GM19328 (cell line): Measurements from ENCODE around the gene TRAT1.
"Not testable (repeated sequence)": the region's sequence is repeated elsewhere in the genome, so short reads cannot be mapped to it uniquely, and the experiment has no call there.

Experiments used
- ATAC-seq: cut with Tn5 transposase; IDR thresholded peaks from one replicate; pipeline ENCODE4 v1.9.1; 2021; ENCODE audit warnings: mild to moderate bottlenecking, moderate library complexity; ENCODE audit not compliant: unreplicated experiment

Gene TRAT1

DNA sequence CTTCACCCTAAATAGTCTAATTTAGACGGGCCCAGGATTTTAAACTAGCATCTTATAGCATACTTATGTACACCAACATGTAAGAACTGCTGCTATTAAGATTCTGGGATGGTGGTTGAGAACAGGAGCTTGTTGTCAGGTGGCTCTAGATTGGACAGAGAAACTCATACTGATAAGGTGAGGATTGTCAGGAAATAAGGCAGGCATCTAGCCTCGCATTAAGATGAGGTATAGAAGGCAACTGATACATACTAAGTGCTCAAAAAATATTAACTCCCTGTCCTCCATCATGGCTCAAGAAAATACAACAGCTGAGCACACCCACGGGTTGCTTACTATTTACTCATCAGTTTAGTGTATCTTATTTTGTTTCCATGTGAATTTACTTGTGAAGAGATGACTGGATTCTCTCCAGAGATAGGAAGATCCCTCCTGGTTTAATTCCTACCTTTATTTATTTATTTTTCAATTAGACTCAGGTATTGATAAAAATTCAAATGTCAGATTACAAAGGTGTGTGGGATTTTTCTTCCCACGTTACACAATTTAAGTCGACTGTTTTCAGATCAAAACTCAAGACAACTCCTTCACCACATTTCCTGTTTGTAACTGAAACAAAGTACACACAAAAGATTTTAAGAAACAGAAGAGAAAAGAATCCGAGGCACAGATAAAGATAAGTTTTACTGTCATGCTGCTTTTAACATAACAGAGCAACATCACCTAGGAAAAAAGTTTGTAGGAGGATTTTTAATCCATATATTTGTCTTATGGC lies at the start of gene TRAT1:
TSS of gene TRAT1 (plus strand) at position 664 of the 775 bp plus-strand sequence. CDS start 142 bp downstream, outside the sequence.
- ATAC-seq: no peak

DNA sequence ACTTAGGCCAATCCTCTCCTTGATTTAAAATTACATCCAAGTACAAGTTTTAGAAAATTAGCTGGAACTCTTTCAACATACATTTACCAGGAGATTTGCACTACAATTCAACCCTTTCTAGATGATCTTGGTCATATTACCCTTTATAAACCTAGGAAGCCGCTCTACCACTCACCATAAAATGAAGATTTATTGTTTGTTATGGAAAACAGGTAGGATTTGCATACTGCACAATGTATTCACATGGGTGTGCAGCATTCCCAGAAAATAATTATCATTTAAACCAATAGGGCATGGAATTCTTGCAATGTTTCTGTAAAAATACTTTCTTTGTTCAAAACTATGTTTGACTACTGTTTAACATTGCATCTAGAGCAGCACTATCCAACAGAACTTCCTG lies 46.9 kb upstream of the TRAT1 start:
- ATAC-seq: no peak

- ATAC-seq: no peak
These were observed 43.1 kb upstream of the TRAT1 start for GRCh38 chr3:108779496-108779895.

DNA sequence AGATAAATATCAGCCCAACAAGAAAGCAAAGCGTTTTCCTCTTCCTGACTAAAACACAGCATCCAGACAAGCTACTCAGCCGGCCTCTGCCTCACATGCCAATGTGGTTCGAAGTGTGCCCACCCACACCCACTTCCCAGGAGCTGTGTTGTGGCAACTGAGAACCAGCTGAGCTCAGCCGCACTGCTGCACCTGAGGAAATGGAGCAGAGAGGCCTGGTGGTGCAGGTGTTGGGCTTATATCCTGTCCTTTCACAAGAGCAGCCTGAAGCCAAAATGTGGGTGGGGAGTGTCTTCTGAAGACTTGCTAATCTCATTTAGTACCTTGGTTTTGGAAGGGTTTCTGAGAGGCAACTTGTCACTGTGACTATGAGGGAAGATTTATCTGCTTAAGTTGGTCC lies 42.4 kb upstream of the TRAT1 start:
- ATAC-seq: no peak

- ATAC-seq: no peak
These were observed 31.1 kb upstream of the TRAT1 start for GRCh38 chr3:108791473-108791872.

- ATAC-seq: no peak
These were observed 18.1 kb upstream of the TRAT1 start for GRCh38 chr3:108804437-108804836.

- no peak for ATAC-seq
These were observed 17.6 kb upstream of the TRAT1 start for GRCh38 chr3:108804966-108805365.

DNA sequence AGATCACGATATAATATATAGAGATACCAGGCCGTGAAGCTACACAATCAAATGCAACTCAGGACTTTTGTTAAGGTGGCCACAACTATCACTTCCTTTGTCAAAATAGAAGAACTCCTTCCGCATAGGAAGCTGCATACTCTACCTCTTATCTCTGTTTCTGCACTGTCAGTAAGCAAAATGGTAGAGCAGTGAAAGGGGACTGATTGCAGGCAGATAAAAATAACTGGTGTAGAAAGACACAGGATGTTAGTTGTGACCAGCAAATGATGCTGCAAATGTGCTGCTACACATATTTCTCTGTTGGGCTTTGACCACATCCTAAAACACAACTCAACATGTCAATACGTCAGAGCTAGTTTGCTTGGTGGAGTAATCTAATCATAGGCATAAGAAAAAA lies 16.3 kb upstream of the TRAT1 start:
- no peak for ATAC-seq

DNA sequence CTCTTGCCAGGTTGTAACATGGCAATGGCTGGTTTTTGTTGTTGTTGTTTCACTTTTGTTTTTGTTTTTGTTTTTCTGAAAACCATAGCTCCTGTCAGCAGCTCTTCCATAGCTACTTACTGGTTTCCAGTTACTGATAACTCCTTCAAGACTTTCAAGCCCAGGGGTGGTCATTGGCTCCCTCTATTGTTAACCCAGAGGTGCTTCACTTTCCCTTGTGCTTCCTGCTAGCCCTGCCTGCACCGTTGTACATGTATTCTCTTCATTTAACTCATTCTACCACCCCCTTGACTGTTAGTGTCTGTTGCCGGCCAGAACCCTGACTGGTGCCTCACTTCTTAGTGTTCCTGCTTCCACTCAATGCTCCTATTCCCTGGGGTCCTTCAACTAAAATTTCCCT lies 4.2 kb upstream of the TRAT1 start:
- peak; percentile 69 for ATAC-seq

DNA sequence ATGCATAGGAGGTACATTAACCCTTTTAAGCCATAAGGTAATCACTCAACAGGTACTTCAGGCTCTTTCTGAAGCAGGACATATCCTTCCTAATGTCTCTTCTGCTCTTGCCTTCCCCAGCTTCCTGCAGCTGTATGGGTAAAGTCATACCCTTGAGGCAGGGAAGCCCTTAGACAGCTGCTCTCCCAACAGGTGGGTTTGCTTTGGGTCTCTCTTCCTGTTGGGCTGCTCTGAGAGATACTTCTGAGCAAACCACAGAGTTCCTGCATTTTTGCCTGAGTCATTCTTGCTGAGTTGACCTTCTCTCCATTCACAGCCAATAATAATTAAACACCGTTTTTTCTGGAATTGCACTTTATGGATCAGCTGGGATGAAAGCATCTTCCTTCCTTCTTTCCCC lies 2.0 kb upstream of the TRAT1 start:
- no peak for ATAC-seq

GRCh38 chr3:108823227-108823626 lies 641 bp downstream of the TRAT1 start:
- ATAC-seq: no peak

DNA sequence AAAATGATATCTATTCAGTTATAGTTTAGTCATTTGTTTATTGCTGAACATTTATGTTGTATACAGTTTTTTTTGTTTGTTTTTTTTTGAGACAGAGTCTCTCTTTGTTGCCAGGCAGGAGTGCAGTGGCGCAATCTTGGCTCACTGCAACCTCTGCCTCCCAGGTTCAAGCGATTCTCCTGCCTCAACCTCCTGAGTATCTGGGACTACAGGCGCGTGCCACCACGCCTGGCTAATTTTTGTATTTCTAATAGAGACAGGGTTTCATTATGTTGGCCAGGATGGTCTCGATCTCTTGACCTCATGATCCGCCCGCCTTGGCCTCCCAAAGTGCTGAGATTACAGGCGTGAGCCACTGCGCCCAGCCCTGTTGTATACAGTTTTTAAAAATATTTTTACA lies 1.2 kb downstream of the TRAT1 start:
- not testable (repeated sequence) for ATAC-seq

DNA sequence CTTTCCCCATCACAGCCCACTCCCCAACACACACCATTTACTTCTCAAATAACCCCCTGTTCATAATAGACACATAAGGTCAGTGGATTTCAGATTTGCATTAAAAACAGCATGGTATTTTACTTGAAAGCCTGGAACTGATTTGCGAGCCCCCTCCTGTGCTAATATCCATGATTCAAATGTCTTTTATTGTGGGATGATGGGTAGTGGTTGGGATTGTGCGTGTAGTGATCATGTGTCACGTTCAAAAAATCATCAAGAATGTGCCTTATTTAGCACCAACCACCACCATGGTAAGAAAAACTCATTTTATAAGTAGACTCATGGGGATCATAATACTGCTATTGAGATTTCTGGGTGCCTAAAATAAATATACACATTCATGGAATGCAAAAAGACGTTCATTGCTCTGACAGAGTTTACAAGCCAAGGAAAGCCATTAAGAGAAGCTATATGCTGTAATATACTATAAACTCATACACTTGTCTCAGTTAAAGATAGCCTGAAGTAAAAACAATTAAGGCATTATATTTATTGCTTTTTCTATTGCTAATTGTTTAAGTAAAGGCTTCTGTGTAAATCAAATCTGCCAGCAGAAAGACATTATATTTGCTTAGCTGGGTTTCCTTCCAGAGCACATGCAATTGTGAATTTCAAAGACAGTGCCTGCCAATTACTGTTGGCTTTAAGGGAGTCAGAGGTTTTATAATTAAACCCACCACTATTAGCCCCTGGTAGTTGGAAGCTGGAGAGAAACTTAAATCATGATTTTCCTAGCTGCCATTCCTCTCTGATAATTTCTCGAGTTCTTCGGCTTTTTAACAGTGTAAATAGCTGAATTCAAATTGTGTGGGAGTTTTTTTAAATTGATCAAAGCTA lies 4.0 kb downstream of the TRAT1 start:
- ATAC-seq: no peak

DNA sequence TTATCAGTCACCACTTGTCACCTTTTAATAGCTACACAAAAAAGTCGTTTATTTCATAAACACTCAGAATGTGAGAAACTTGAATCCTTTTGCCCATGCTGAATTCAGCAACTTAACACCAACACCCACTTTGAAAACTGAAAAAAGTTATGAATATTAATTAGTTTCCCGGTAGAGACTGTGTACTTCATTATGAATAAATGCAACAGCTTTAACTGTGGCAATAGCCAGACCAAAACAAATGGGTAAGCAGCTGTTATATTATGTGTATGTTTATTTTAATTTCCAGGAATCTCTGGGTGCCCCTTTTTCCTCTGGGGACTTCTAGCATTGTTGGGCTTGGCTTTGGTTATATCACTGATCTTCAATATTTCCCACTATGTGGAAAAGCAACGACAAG lies 7.8 kb downstream of the TRAT1 start:
- no peak for ATAC-seq

- ATAC-seq: no peak
These were observed 8.5 kb downstream of the TRAT1 start for GRCh38 chr3:108830991-108831614.

- no peak for ATAC-seq
These were observed 11.0 kb downstream of the TRAT1 start for GRCh38 chr3:108833611-108834010.

GRCh38 chr3:108834551-108834950 lies 12.0 kb downstream of the TRAT1 start:
- ATAC-seq: no peak

DNA sequence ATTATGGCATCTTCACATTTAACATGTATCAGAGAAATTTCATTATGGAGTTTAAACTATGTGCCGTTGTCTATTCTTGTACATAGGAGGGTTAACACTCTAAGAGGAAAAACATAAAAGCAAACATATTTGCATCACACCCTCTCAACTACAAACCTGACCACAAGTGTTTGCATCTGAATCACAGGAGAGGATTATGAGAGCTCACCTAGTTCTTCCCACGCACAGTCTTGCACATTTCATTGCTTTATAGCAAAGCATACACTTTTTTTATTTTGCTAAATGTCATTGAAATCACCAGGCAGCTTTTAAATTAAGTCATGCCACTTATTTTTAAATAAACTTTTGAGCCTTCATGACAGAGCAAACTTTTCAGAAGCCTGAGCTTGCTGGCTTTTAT lies 12.5 kb downstream of the TRAT1 start:
- ATAC-seq: no peak

DNA sequence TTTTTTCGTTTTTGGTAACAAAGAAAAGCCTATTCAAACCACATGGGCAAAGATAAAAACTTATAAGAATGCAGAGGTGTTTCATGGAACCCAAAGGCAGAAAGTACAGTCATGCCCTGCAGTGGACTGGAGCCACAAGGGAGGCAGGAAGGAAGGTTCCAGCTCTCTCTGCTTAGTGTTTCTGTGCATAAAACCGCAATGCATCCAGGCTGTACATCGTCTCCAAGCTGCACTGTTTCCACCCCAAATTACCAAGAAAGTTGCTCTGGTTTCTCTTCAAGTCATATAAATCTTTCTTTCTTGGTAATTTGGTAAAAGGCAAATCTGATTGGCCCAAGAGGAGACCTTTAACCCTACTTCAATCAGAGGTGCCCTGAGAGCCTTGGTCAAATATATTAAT lies 15.8 kb downstream of the TRAT1 start:
- ATAC-seq: no peak

- no peak for ATAC-seq
These were observed 23.2 kb downstream of the TRAT1 start for GRCh38 chr3:108845709-108846293.

- no peak for ATAC-seq
These were observed 24.6 kb downstream of the TRAT1 start for GRCh38 chr3:108847187-108847586.
